ENCODE measurements around the gene HRH2. TPM values are rescaled to one million over a fixed set of nuclear protein-coding genes. Genes with fewer than 3 reads are reported as not detected.

The HRH2 gene
- total RNA-seq, 2 donors from 2014 or later: 0.78 TPM; not detected in 1

DNA sequence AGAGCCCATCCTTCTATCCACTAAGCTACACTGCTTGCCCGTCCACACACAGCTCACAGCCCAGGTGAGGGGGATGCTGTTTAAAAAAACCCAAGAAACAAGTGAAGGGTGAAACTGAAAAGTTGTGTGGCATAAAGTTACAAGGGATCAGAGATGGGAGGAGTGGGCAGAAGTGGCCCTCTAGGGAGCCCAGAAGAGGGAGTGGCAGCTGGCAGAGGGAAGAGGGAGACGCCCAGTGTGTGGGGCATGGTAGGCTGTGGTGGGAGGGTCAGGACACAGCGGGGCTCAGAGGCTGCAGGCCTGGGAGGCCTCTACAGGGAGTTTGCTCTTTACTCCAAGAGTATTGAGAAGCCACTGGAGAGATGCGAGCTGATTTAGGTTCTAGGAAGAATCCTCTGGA is 30.1 kb upstream of the HRH2 start:
- Histone ChIP-seq H3K4me3 (no peak overlapping the region), H3K27ac (no peak overlapping the region), H3K4me1 (no peaks in the 10 kb centered on the region), H3K9me3 (no peaks in the 10 kb centered on the region), H3K27me3 (no peaks in the 10 kb centered on the region), H3K36me3 (replicated peaks in 1 of 2; ENCODE audit: insufficient read depth in 1 of 2, low read depth in 2 of 2) (no peaks in the 10 kb centered on the region)
- no peak for DNase-seq
- ATAC-seq: no peak
- no peak for TF ChIP-seq POLR2A (IDR thresholded peaks at IDR 0.05)
- TF ChIP-seq, protein P1, sequence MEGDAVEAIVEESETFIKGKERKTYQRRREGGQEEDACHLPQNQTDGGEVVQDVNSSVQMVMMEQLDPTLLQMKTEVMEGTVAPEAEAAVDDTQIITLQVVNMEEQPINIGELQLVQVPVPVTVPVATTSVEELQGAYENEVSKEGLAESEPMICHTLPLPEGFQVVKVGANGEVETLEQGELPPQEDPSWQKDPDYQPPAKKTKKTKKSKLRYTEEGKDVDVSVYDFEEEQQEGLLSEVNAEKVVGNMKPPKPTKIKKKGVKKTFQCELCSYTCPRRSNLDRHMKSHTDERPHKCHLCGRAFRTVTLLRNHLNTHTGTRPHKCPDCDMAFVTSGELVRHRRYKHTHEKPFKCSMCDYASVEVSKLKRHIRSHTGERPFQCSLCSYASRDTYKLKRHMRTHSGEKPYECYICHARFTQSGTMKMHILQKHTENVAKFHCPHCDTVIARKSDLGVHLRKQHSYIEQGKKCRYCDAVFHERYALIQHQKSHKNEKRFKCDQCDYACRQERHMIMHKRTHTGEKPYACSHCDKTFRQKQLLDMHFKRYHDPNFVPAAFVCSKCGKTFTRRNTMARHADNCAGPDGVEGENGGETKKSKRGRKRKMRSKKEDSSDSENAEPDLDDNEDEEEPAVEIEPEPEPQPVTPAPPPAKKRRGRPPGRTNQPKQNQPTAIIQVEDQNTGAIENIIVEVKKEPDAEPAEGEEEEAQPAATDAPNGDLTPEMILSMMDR (IDR thresholded peaks at IDR 0.05): no peak
- 76 to 80% methylated on average over 4 of the region's 4 CpGs for WGBS, 2 donors
- intact Hi-C loops (cut with DNase I): no loop called here

DNA sequence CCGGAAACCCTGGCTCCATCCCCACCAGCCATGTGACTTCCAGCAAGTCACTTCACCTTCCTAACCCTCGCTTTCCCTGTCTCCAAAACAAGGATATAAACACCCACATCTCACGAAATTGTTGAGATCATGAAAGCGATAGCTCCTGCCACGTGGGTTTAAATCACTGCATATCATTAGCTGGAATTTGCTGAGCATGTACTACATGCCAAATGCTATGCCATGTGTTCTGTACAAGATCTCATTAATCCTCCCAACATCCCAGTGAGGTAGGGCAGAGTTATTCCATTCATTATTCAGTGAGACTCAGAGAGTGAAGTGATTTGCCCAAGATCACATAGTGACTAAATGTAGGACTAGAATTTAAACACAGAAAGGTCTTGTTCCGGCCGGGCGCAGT is 29.2 kb upstream of the HRH2 start:
- H3K27me3 ChIP-seq: no peaks in the 10 kb centered on the region
- intact Hi-C loops (cut with DNase I): no loop called here
- WGBS, 2 donors: 75 to 77% methylated on average over 8 of the region's 8 CpGs

DNA sequence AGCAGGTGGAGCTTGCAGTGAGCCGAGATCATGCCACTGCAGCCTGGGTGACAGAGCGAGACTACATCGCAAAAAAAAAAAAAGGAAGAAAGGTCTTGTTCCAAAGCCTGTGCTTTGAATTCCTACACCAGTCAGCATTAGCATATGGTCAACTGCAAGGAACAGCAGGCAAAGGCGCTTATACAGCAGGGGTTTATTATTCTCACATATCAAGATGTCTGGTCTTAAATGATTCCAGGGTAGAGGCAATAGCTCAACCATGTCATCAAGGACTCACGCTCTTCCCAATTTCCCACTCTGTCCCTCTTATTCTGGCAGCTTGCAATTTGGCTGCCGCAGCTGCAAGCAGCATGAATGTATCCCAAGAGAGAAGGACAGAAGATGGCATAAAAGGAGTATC is 28.6 kb upstream of the HRH2 start:
- Histone ChIP-seq H3K27me3 (no peaks in the 10 kb centered on the region), H3K36me3 (replicated peaks in 1 of 2; ENCODE audit: insufficient read depth in 1 of 2, low read depth in 2 of 2) (no peaks in the 10 kb centered on the region), H3K9me3 (no peaks in the 10 kb centered on the region), H3K4me1 (no peaks in the 10 kb centered on the region), H3K4me3 (no peak overlapping the region), H3K27ac (no peak overlapping the region)
- DNase-seq (no peak), ATAC-seq (no peak)
- 64 to 77% methylated on average over 6 of the region's 6 CpGs for WGBS, 2 donors
- TF ChIP-seq POLR2A (IDR thresholded peaks at IDR 0.05): no peak
- TF ChIP-seq, protein P1 (IDR thresholded peaks at IDR 0.05): no peak
- intact Hi-C loops (cut with DNase I): no loop called here

More for the DNA sequence above, 29.2 kb upstream of the HRH2 start:
- Histone ChIP-seq H3K4me3 (no peak overlapping the region), H3K27ac (no peak overlapping the region), H3K4me1 (no peaks in the 10 kb centered on the region), H3K9me3 (no peaks in the 10 kb centered on the region), H3K36me3 (replicated peaks in 1 of 2; ENCODE audit: insufficient read depth in 1 of 2, low read depth in 2 of 2) (no peaks in the 10 kb centered on the region)
- TF ChIP-seq, protein P1 (IDR thresholded peaks at IDR 0.05): no peak
- no peak for TF ChIP-seq POLR2A (IDR thresholded peaks at IDR 0.05)
- DNase-seq (no peak), ATAC-seq (no peak)

DNA sequence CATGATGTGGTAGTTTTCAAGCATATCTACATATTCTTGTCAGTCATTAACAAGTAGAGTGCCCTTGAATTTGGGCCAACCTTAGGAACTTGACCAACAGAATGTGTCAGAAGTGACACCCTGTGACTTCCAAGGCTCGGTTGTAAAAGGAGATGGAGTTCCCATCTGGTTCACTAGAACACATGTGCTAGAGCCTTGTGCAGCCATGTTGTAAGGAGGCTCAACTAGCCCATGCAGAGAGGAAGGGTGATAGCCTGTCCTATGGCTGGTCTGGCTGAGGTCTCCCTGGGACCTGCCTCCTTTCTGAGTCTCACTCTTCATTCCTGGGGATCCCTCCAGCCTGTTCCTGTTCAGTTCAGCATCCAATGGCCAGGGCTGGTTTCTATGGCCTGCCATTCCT is 28.1 kb upstream of the HRH2 start:
- Histone ChIP-seq H3K27ac (no peak overlapping the region), H3K9me3 (no peaks in the 10 kb centered on the region), H3K36me3 (replicated peaks in 1 of 2; ENCODE audit: insufficient read depth in 1 of 2, low read depth in 2 of 2) (no peaks in the 10 kb centered on the region), H3K4me3 (no peak overlapping the region), H3K27me3 (no peaks in the 10 kb centered on the region), H3K4me1 (no peaks in the 10 kb centered on the region)
- ATAC-seq (no peak), DNase-seq (no peak)
- intact Hi-C loops (cut with DNase I): no loop called here
- 29 to 44% methylated on average over 1 of the region's 1 CpG for WGBS, 2 donors
- no peak for TF ChIP-seq POLR2A (IDR thresholded peaks at IDR 0.05)
- TF ChIP-seq, protein P1 (IDR thresholded peaks at IDR 0.05): no peak

DNA sequence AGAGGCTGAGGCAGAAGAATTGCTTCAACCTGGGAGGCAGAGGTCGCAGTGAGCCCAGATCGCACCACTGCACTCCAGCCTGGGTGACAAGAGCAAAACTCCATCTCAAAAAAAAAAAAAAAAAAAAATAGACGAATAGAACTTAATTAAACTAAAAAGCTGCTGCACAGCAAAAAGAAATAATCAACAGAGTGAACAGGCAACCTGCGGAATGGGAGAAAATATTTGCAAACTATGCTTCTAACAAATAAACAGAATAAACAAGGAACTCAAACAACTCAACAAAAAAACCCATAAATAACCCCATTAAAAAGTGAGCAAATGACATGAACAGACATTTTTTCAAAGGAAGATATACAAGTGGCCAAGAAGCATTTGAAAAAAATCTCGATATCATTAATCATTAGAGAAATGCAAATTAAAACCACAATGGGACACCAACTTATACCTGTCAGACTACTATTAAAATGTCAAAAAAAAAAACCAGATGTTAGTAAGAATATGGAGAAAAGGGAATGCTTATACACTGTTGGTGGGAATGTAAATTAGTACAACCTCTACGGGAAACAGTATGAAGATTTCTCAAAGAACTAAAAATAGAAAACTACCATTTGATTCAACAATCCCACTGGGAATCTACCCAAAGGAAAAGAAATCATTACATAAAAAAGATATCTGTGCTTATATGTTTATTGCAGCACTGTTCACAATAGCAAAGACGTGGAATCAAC is 21.9 kb upstream of the HRH2 start:
- Histone ChIP-seq H3K36me3 (replicated peaks in 1 of 2; ENCODE audit: insufficient read depth in 1 of 2, low read depth in 2 of 2) (no peaks in the 10 kb centered on the region), H3K27me3 (no peaks in the 10 kb centered on the region), H3K4me3 (no peak overlapping the region), H3K4me1 (no peaks in the 10 kb centered on the region), H3K9me3 (no peaks in the 10 kb centered on the region), H3K27ac (no peak overlapping the region)
- intact Hi-C loops (cut with DNase I): no loop called here
- WGBS, 2 donors: 58 to 61% methylated on average over 7 of the region's 7 CpGs
- TF ChIP-seq, protein P1 (IDR thresholded peaks at IDR 0.05): no peak
- TF ChIP-seq POLR2A (IDR thresholded peaks at IDR 0.05): no peak
- DNase-seq: no peak
- ATAC-seq: no peak

All from body of pancreas (tissue), 4 donors.